Liver (tissue), 9 donors: ENCODE results near the gene ARAP3. TPM values are rescaled to one million over a fixed set of nuclear protein-coding genes. Genes with fewer than 3 reads are reported as not detected.
A peak's percentile ranks its signal among the peaks of the same experiment; 100 is the strongest.

Experiments used
- DNase-seq: peaks from one replicate; pipeline ENCODE4 v3.0.0-alpha.2; 2017; ENCODE audit warnings: low spot score
- H3K27ac ChIP-seq, 2 donors: one replicate each; pipeline ENCODE4 v1.7.0; 2013; ENCODE audit warnings: inconsistent platforms in 2 of 2, low read length in 2 of 2, control low read depth in 1 of 2, low read depth in 1 of 2, mild to moderate bottlenecking in 1 of 2
- H3K27me3 ChIP-seq, 4 donors: one replicate each; pipeline versions ENCODE4 v1.6.1 to v1.7.0; 2013; ENCODE audit warnings: low read length in 3 of 4, inconsistent platforms in 1 of 4, mild to moderate bottlenecking in 1 of 4, moderate library complexity in 1 of 4; ENCODE audit not compliant: control insufficient read depth in 4 of 4, insufficient read depth in 4 of 4
- H3K36me3 ChIP-seq, 4 donors: one replicate each; pipeline versions ENCODE4 v1.6.1 to v1.7.0; 2013; ENCODE audit warnings: low read length in 3 of 4, mild to moderate bottlenecking in 3 of 4, low read depth in 1 of 4, moderate library complexity in 1 of 4; ENCODE audit not compliant: control insufficient read depth in 4 of 4, insufficient read depth in 3 of 4
- H3K4me1 ChIP-seq, 4 donors: one replicate each; pipeline versions ENCODE4 v1.6.1 to v1.7.0; 2013; ENCODE audit warnings: low read length in 3 of 4, mild to moderate bottlenecking in 3 of 4, moderate library complexity in 1 of 4; ENCODE audit not compliant: control insufficient read depth in 4 of 4, insufficient read depth in 4 of 4
- H3K4me3 ChIP-seq, 3 donors: one replicate each; pipeline versions ENCODE4 v1.6.1 to v1.7.0; 2013; ENCODE audit warnings: low read length in 3 of 3, control low read depth in 1 of 3, low read depth in 1 of 3, mild to moderate bottlenecking in 1 of 3
- H3K9ac ChIP-seq, 2 donors: one replicate each; pipeline ENCODE4 v1.7.0; 2013; ENCODE audit warnings: low read length in 2 of 2, mild to moderate bottlenecking in 2 of 2, moderate library complexity in 2 of 2, control low read depth in 1 of 2, low read depth in 1 of 2
- H3K9me3 ChIP-seq, 4 donors: one replicate each; pipeline versions ENCODE4 v1.6.1 to v1.7.0; 2013; ENCODE audit warnings: low read length in 3 of 4; ENCODE audit not compliant: control insufficient read depth in 4 of 4
- FOXA1 ChIP-seq: IDR thresholded peaks from 2 replicates; pipeline ENCODE4 v1.6.1; 2016; ENCODE audit warnings: antibody characterized with exemption
- GABPA ChIP-seq, 2 donors: IDR thresholded peaks in 1 of 2; conservative IDR thresholded peaks in 1 of 2; 2 replicates each; pipeline ENCODE4 v1.6.1; 2016; ENCODE audit warnings: antibody characterized with exemption in 2 of 2, mild to moderate bottlenecking in 1 of 2, moderate library complexity in 1 of 2
- HNF4A ChIP-seq, 2 donors: conservative IDR thresholded peaks; 2 replicates each; pipeline ENCODE4 v1.6.1; 2016; ENCODE audit warnings: antibody characterized with exemption in 2 of 2, mild to moderate bottlenecking in 2 of 2
- HNF4G ChIP-seq: IDR thresholded peaks from 2 replicates; pipeline ENCODE4 v1.6.1; 2016; ENCODE audit warnings: antibody characterized with exemption
- JUND ChIP-seq, 2 donors: IDR thresholded peaks; 2 replicates each; pipeline ENCODE4 v1.6.1; 2016; ENCODE audit warnings: antibody characterized with exemption in 2 of 2
- NR2F2 ChIP-seq: IDR thresholded peaks from 2 replicates; pipeline ENCODE4 v1.6.1; 2016; ENCODE audit warnings: antibody characterized with exemption
- RAD21 ChIP-seq, 2 donors: IDR thresholded peaks; 2 replicates each; pipeline ENCODE4 v1.6.1; 2016; ENCODE audit warnings: antibody characterized with exemption in 2 of 2, mild to moderate bottlenecking in 2 of 2
- REST ChIP-seq: IDR thresholded peaks from 2 replicates; pipeline ENCODE4 v1.6.1; 2016; ENCODE audit warnings: antibody characterized with exemption, mild to moderate bottlenecking
- RXRA ChIP-seq, 2 donors: IDR thresholded peaks; 2 replicates each; pipeline ENCODE4 v1.6.1; 2017 to 2018; ENCODE audit warnings: antibody characterized with exemption in 2 of 2, mild to moderate bottlenecking in 1 of 2
- SP1 ChIP-seq: IDR thresholded peaks from 2 replicates; pipeline ENCODE4 v1.6.1; 2018; ENCODE audit warnings: antibody characterized with exemption, mild to moderate bottlenecking
- TAF1 ChIP-seq: conservative IDR thresholded peaks from 2 replicates; pipeline ENCODE4 v1.6.1; 2016; ENCODE audit warnings: antibody characterized with exemption, mild to moderate bottlenecking
- YY1 ChIP-seq: IDR thresholded peaks from 2 replicates; pipeline ENCODE4 v1.6.1; 2016; ENCODE audit warnings: antibody characterized with exemption, mild to moderate bottlenecking
- WGBS: extraction: QIAGEN DNeasy Blood & Tissue Kit; methylation state at CpG from one replicate; pipeline ENCODE4 v1.1.7; 2013; 5-methylcytosine and 5-hydroxymethylcytosine counted together
- polyA plus RNA-seq, 2 donors: library from polyadenylated mRNA; stranded (reverse) in 1 of 2; unstranded in 1 of 2; fragments of 200-250 nt in 1 of 2; fragments of >200 nt in 1 of 2; fragmentation: Nextera tagmentation in 1 of 2; extraction: Ambion mirVana in 1 of 2; gene quantifications; one replicate each; pipeline versions ENCODE4 v1.2.1 to v1.2.3, GENCODE V29; 2013 to 2015
- total RNA-seq, 2 donors: library from RNA; depleted of rRNA; stranded (reverse); fragments of >200 nt; gene quantifications; one replicate each; pipeline ENCODE4 v1.2.3, GENCODE V29; 2014
- TF ChIP-seq, protein P1 (sequence below): fragments of 150-350 bp; IDR thresholded peaks from 2 replicates; pipeline ENCODE4 v1.5.1; 2017; ENCODE audit warnings: improper control_type of control experiment, low read depth, low read length; ENCODE audit not compliant: missing input control
- TF ChIP-seq, protein P2 (sequence below): IDR thresholded peaks from 2 replicates; pipeline ENCODE4 v1.6.1; 2016; ENCODE audit warnings: antibody characterized with exemption
- TF ChIP-seq, protein P3 (sequence below): IDR thresholded peaks from 2 replicates; pipeline ENCODE4 v1.6.1; 2016; ENCODE audit warnings: antibody characterized with exemption
- donor health status: healthy.
- donor health status: healthy.
- donor health status: healthy.
- donor health status: healthy.
- donor health status: healthy.

ARAP3 gene
- total and polyA plus RNA-seq, 4 donors = 1.6 to 4.7 (median 2.1) TPM

GRCh38 chr5:141680751-141681201 is 1.3 kb downstream of the ARAP3 start:
- Histone ChIP-seq H3K4me3 (no peak overlapping the region), H3K27ac (peak overlapping the region; percentile 67 to 75), H3K27me3 (no peaks in the 10 kb centered on the region), H3K9me3 (no peaks in the 10 kb centered on the region), H3K36me3 (no peaks in the 10 kb centered on the region), H3K4me1 (peaks cover 2 to 13% (median 5%) of the 10 kb centered on the region in 4 donors), H3K9ac (no peak overlapping the region)
- TF ChIP-seq SP1 (peak; percentile 43), GABPA (IDR thresholded peaks at IDR 0.05 in 1 of 2, conservative IDR thresholded peaks at IDR 0.05 in 1 of 2) (no peak), NR2F2 (peak; percentile 80)
- TF ChIP-seq, protein P1, sequence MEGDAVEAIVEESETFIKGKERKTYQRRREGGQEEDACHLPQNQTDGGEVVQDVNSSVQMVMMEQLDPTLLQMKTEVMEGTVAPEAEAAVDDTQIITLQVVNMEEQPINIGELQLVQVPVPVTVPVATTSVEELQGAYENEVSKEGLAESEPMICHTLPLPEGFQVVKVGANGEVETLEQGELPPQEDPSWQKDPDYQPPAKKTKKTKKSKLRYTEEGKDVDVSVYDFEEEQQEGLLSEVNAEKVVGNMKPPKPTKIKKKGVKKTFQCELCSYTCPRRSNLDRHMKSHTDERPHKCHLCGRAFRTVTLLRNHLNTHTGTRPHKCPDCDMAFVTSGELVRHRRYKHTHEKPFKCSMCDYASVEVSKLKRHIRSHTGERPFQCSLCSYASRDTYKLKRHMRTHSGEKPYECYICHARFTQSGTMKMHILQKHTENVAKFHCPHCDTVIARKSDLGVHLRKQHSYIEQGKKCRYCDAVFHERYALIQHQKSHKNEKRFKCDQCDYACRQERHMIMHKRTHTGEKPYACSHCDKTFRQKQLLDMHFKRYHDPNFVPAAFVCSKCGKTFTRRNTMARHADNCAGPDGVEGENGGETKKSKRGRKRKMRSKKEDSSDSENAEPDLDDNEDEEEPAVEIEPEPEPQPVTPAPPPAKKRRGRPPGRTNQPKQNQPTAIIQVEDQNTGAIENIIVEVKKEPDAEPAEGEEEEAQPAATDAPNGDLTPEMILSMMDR = no peak
- 72% methylated on average over 6 of the region's 6 CpGs for WGBS
- DNase-seq = no peak

GRCh38 chr5:141680178-141680577 is 1.9 kb downstream of the ARAP3 start:
- no peaks in the 10 kb centered on the region for H3K9me3 ChIP-seq
- H3K27ac ChIP-seq = no peak overlapping the region
- no peak for DNase-seq
- 89% methylated on average over 16 of the region's 16 CpGs for WGBS
- H3K27me3 ChIP-seq = no peaks in the 10 kb centered on the region
- peaks cover 2 to 13% (median 5%) of the 10 kb centered on the region in 4 donors for H3K4me1 ChIP-seq
- TF ChIP-seq TAF1 (no peak), FOXA1 (no peak), HNF4A (conservative IDR thresholded peaks at IDR 0.05) (no peak), JUND (IDR thresholded peaks at IDR 0.05) (no peak), REST (no peak), SP1 (no peak), YY1 (no peak), RAD21 (IDR thresholded peaks at IDR 0.05) (no peak), GABPA (IDR thresholded peaks at IDR 0.05 in 1 of 2, conservative IDR thresholded peaks at IDR 0.05 in 1 of 2) (no peak), RXRA (IDR thresholded peaks at IDR 0.05) (no peak), HNF4G (no peak)
- TF ChIP-seq, protein P2, sequence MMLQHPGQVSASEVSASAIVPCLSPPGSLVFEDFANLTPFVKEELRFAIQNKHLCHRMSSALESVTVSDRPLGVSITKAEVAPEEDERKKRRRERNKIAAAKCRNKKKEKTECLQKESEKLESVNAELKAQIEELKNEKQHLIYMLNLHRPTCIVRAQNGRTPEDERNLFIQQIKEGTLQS = no peak
- TF ChIP-seq, protein P3, sequence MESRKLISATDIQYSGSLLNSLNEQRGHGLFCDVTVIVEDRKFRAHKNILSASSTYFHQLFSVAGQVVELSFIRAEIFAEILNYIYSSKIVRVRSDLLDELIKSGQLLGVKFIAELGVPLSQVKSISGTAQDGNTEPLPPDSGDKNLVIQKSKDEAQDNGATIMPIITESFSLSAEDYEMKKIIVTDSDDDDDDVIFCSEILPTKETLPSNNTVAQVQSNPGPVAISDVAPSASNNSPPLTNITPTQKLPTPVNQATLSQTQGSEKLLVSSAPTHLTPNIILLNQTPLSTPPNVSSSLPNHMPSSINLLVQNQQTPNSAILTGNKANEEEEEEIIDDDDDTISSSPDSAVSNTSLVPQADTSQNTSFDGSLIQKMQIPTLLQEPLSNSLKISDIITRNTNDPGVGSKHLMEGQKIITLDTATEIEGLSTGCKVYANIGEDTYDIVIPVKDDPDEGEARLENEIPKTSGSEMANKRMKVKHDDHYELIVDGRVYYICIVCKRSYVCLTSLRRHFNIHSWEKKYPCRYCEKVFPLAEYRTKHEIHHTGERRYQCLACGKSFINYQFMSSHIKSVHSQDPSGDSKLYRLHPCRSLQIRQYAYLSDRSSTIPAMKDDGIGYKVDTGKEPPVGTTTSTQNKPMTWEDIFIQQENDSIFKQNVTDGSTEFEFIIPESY = no peak
- TF ChIP-seq, protein P1 = no peak
- H3K4me3 ChIP-seq = no peak overlapping the region
- no peaks in the 10 kb centered on the region for H3K36me3 ChIP-seq
- H3K9ac ChIP-seq = no peak overlapping the region
